Calu3 (cell line): Measurements from ENCODE around the gene HCRTR1. TPM values are rescaled to one million over a fixed set of nuclear protein-coding genes. Genes with fewer than 3 reads are reported as not detected.

Experiments used
- BruUV-seq: library from RNA; stranded (reverse); fragments of 400-500 nt; replicated peaks from 2 replicates; lab custom pipeline; 2021; lab: Mats Ljungman, UMichigan
- CTCF ChIA-PET: fragments of 300-600 bp; sonication (Branson Sonifier 250); formaldehyde crosslinking; loops from one replicate; lab custom pipeline; 2022; ENCODE audit warnings: antibody characterized with exemption; lab: Charles Lee
- DNase-seq: peaks from one replicate; pipeline ENCODE4 v3.0.0; 2022
- H3K27ac Mint-ChIP-seq: one replicate; pipeline ENCODE4 v1.8.0; 2022; ENCODE audit warnings: mixed read lengths; ENCODE audit not compliant: unreplicated experiment
- H3K27me3 Mint-ChIP-seq: one replicate; pipeline ENCODE4 v1.8.0; 2022; ENCODE audit warnings: mixed read lengths; ENCODE audit not compliant: unreplicated experiment
- H3K36me3 Mint-ChIP-seq: one replicate; pipeline ENCODE4 v1.8.0; 2022; ENCODE audit warnings: mild to moderate bottlenecking, moderate library complexity, mixed read lengths; ENCODE audit not compliant: insufficient read depth, unreplicated experiment
- H3K4me1 Mint-ChIP-seq: one replicate; pipeline ENCODE4 v1.8.0; 2022; ENCODE audit warnings: mild to moderate bottlenecking, low read depth, mixed read lengths; ENCODE audit not compliant: unreplicated experiment
- H3K4me3 Mint-ChIP-seq: one replicate; pipeline ENCODE4 v1.8.0; 2022; ENCODE audit warnings: mild to moderate bottlenecking, low read depth, moderate library complexity, mixed read lengths; ENCODE audit not compliant: unreplicated experiment
- H3K9me3 Mint-ChIP-seq: one replicate; pipeline ENCODE4 v1.8.0; 2022; ENCODE audit warnings: low read depth, mixed read lengths; ENCODE audit not compliant: unreplicated experiment
- intact Hi-C: fragments of 100-400 bp; cut with micrococcal nuclease; formaldehyde crosslinking; loops from one replicate; pipeline ENCODE4 v1.10.0; 2022; ENCODE audit not compliant: unreplicated experiment
- total RNA-seq: library from RNA; stranded (reverse); gene quantifications from 2 replicates; pipeline ENCODE4 v1.2.3, GENCODE V29; 2022
- TF ChIP-seq, protein P1 (sequence below): fragments of 200-600 bp; IDR thresholded peaks from one replicate; pipeline ENCODE4 v1.8.0; 2022; ENCODE audit warnings: antibody characterized with exemption; ENCODE audit not compliant: unreplicated experiment

HCRTR1 gene
- total RNA-seq, 1 experiment from 2014 or later, result not detected

DNA sequence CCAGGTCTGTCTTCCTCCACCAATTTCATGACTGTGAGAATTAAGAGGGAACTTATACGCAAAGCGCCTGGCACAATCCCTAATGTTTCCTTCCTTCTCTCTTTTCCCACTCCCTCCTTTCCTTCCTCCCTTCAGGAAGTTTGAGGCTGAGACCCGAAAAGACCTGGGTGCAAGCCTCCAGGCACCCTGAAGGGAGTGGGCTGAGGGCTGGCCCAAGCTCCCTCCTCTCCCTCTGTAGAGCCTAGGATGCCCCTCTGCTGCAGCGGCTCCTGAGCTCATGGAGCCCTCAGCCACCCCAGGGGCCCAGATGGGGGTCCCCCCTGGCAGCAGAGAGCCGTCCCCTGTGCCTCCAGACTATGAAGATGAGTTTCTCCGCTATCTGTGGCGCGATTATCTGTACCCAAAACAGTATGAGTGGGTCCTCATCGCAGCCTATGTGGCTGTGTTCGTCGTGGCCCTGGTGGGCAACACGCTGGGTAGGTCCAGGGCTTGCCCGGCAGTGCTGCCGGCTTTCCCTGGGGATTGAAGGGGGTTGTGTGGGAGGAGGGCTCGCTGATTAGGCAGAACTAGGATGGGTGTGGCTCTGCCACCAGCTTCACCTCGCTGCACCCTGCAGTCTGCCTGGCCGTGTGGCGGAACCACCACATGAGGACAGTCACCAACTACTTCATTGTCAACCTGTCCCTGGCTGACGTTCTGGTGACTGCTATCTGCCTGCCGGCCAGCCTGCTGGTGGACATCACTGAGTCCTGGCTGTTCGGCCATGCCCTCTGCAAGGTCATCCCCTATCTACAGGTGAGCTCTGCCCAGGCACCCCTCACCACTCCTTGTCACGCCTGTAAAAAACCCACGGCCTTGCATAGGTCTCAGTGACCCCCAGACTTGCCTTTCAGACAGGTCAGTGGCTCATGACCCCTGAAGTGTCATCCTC lies 1.7 kb downstream of the HCRTR1 start:
- peaks cover 7% of the 10 kb centered on the region for H3K4me1 Mint-ChIP-seq
- peaks cover 44% of the 10 kb centered on the region for H3K27me3 Mint-ChIP-seq
- intact Hi-C loops, result no loop called here
- no TSS peak for BruUV-seq
- H3K27ac Mint-ChIP-seq, result no peak overlapping the region
- TF ChIP-seq, protein P1, sequence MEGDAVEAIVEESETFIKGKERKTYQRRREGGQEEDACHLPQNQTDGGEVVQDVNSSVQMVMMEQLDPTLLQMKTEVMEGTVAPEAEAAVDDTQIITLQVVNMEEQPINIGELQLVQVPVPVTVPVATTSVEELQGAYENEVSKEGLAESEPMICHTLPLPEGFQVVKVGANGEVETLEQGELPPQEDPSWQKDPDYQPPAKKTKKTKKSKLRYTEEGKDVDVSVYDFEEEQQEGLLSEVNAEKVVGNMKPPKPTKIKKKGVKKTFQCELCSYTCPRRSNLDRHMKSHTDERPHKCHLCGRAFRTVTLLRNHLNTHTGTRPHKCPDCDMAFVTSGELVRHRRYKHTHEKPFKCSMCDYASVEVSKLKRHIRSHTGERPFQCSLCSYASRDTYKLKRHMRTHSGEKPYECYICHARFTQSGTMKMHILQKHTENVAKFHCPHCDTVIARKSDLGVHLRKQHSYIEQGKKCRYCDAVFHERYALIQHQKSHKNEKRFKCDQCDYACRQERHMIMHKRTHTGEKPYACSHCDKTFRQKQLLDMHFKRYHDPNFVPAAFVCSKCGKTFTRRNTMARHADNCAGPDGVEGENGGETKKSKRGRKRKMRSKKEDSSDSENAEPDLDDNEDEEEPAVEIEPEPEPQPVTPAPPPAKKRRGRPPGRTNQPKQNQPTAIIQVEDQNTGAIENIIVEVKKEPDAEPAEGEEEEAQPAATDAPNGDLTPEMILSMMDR, result no peak
- H3K36me3 Mint-ChIP-seq, result peaks cover 14% of the 10 kb centered on the region
- no peaks in the 10 kb centered on the region for H3K9me3 Mint-ChIP-seq
- H3K4me3 Mint-ChIP-seq, result no peak overlapping the region
- CTCF ChIA-PET, result interaction anchor here (0.6 to 1.4 kb wide), 7 partner anchors 13 to 1825 kb away, joined by 3 to 5 read pairs (median 3); partner anchors contain the start of gene PEF1
- no peak for DNase-seq

GRCh38 chr1:31620631-31621497 lies 3.4 kb downstream of the HCRTR1 start:
- peaks cover 7% of the 10 kb centered on the region for H3K4me1 Mint-ChIP-seq
- CTCF ChIA-PET, result no interaction called here
- no peaks in the 10 kb centered on the region for H3K9me3 Mint-ChIP-seq
- peaks cover 36% of the 10 kb centered on the region for H3K27me3 Mint-ChIP-seq
- H3K27ac Mint-ChIP-seq, result no peak overlapping the region
- no peak for DNase-seq
- no TSS peak for BruUV-seq
- TF ChIP-seq, protein P1, result no peak
- intact Hi-C loops, result no loop called here
- H3K36me3 Mint-ChIP-seq, result peaks cover 14% of the 10 kb centered on the region
- H3K4me3 Mint-ChIP-seq, result no peak overlapping the region

DNA sequence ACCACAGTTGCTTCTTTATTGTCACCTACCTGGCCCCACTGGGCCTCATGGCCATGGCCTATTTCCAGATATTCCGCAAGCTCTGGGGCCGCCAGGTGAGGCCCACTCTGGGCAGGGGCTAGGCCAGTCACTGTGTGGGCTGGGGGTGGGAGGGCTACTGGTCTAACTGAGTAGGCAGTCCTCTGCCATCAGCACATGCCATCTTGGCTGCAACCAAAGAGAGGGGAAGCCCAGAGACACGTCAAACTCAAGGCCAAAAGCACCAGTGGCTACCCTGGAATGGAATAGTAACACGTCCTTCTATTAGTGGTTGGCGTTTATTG lies 4.0 kb downstream of the HCRTR1 start:
- Mint-ChIP-seq H3K9me3 (no peaks in the 10 kb centered on the region), H3K4me1 (peaks cover 7% of the 10 kb centered on the region), H3K36me3 (peaks cover 14% of the 10 kb centered on the region), H3K27ac (no peak overlapping the region), H3K4me3 (no peak overlapping the region), H3K27me3 (peaks cover 30% of the 10 kb centered on the region)
- intact Hi-C loops, result no loop called here
- DNase-seq, result no peak
- CTCF ChIA-PET, result no interaction called here
- TF ChIP-seq, protein P1, result no peak
- BruUV-seq, result no TSS peak

DNA sequence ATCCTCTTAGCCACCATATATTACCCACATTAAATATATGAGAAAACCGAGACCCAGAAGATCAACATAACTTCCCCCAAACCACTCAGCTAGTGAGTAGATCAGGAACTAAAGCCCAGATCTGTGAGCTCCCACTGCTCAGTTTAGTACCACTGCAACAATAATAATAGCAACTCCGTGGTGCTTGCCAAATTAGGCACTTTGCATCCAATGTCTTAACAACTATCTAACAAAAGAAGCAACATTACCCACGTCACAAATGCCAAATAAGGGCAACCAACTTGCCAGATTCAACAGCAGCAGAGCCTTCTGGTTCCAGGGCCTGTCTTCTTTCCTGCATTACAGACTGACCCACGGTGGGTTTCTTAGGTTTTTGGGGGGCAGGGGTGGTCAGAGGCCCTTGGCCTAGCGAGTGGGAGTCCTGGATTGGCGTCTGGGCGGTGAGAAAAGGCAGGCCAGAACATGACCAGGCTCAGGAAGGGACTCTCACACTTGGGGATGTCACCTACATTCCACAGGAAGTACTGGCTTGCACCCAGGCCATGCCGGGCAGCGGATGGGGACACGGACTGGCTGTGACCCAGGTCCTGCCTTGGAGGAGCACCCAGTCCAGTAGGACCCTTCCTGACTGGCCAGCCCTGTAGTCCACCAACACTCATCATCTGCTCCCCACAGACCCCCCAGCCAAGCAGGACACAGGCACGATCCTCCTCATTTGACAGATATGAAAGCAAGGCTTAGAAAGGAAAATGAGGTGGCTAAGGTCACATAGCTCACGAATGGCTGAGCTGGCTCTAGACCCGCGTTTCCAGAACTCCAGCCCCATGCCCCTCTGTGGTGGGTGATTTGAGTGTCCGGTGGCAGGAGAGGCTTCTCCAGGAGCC lies 4.6 kb downstream of the HCRTR1 start:
- CTCF ChIA-PET, result no interaction called here
- H3K4me1 Mint-ChIP-seq, result peaks cover 4% of the 10 kb centered on the region
- H3K4me3 Mint-ChIP-seq, result no peak overlapping the region
- TF ChIP-seq, protein P1, result no peak
- DNase-seq, result no peak
- H3K27ac Mint-ChIP-seq, result no peak overlapping the region
- H3K27me3 Mint-ChIP-seq, result peaks cover 24% of the 10 kb centered on the region
- H3K9me3 Mint-ChIP-seq, result no peaks in the 10 kb centered on the region
- intact Hi-C loops, result no loop called here
- H3K36me3 Mint-ChIP-seq, result peaks cover 13% of the 10 kb centered on the region
- BruUV-seq, result no TSS peak
